ENCODE data around the gene RIMS1.

The RIMS1 gene

GRCh38 chr6:72321788-72322187 is 435.4 kb downstream of the RIMS1 start:
- no peak overlapping the region for H3K4me2 ChIP-seq (ENCODE audit: insufficient read depth, low read length, poor library complexity, severe bottlenecking)
- no peak overlapping the region for H4K91ac ChIP-seq (ENCODE audit: low read depth, low read length, poor library complexity)
- H3K4me3 ChIP-seq (ENCODE audit: low read length in 2 of 2): no peak overlapping the region
- no peak overlapping the region for H4K8ac ChIP-seq (ENCODE audit: low read depth, low read length)
- no peaks in the 10 kb centered on the region for H3K27me3 ChIP-seq (ENCODE audit: control insufficient read depth in 3 of 3, insufficient read depth in 3 of 3, low read depth in 1 of 3, low read length in 3 of 3)
- no peaks in the 10 kb centered on the region for H3K79me1 ChIP-seq (ENCODE audit: low read depth, low read length)
- H3K18ac ChIP-seq (ENCODE audit: low read length): no peak overlapping the region
- DNase-seq (ENCODE audit: low spot score): no peak
- H2AFZ ChIP-seq (ENCODE audit: low read length): peak overlapping the region; percentile 21
- no peak overlapping the region for H3K9ac ChIP-seq (ENCODE audit: low read depth, low read length, poor library complexity)
- H2AK5ac ChIP-seq (ENCODE audit: low read depth, low read length): no peak overlapping the region
- H3K4ac ChIP-seq (ENCODE audit: low read length): no peak overlapping the region
- no peaks in the 10 kb centered on the region for H3K36me3 ChIP-seq (replicated peaks in 1 of 2; ENCODE audit: control insufficient read depth in 2 of 2, insufficient read depth in 2 of 2, low read length in 2 of 2)
- H3K23ac ChIP-seq (ENCODE audit: low read depth, low read length, poor library complexity): no peak overlapping the region
- no peak overlapping the region for H2BK15ac ChIP-seq (ENCODE audit: low read length)
- no peak overlapping the region for H3K14ac ChIP-seq (ENCODE audit: low read length)
- H2BK120ac ChIP-seq (ENCODE audit: low read depth, low read length): no peak overlapping the region
- no peak overlapping the region for H3K27ac ChIP-seq (replicated peaks; ENCODE audit: low read length)
- no peak overlapping the region for H2BK12ac ChIP-seq (ENCODE audit: low read length)
- H3K9me3 ChIP-seq (replicated peaks in 1 of 2; ENCODE audit: control insufficient read depth in 2 of 2, insufficient read depth in 1 of 2, low read depth in 1 of 2, low read length in 2 of 2): no peaks in the 10 kb centered on the region
- no peak overlapping the region for H2BK5ac ChIP-seq (ENCODE audit: low read length)
- H3K4me1 ChIP-seq (ENCODE audit: control insufficient read depth in 2 of 2, insufficient read depth in 1 of 2, low read depth in 1 of 2, low read length in 2 of 2): peaks cover 1 to 3% of the 10 kb centered on the region in 2 donors

GRCh38 chr6:72322771-72323170 is 436.4 kb downstream of the RIMS1 start:
- no peak overlapping the region for H3K4ac ChIP-seq (ENCODE audit: low read length)
- no peaks in the 10 kb centered on the region for H3K79me1 ChIP-seq (ENCODE audit: low read depth, low read length)
- H4K8ac ChIP-seq (ENCODE audit: low read depth, low read length): no peak overlapping the region
- no peak overlapping the region for H2BK120ac ChIP-seq (ENCODE audit: low read depth, low read length)
- no peak overlapping the region for H2AK5ac ChIP-seq (ENCODE audit: low read depth, low read length)
- H2BK12ac ChIP-seq (ENCODE audit: low read length): no peak overlapping the region
- H3K36me3 ChIP-seq (replicated peaks in 1 of 2; ENCODE audit: control insufficient read depth in 2 of 2, insufficient read depth in 2 of 2, low read length in 2 of 2): no peaks in the 10 kb centered on the region
- peaks cover 2 to 3% of the 10 kb centered on the region in 2 donors for H3K4me1 ChIP-seq (ENCODE audit: control insufficient read depth in 2 of 2, insufficient read depth in 1 of 2, low read depth in 1 of 2, low read length in 2 of 2)
- no peaks in the 10 kb centered on the region for H3K9me3 ChIP-seq (replicated peaks in 1 of 2; ENCODE audit: control insufficient read depth in 2 of 2, insufficient read depth in 1 of 2, low read depth in 1 of 2, low read length in 2 of 2)
- DNase-seq (ENCODE audit: low spot score): no peak
- no peak overlapping the region for H4K91ac ChIP-seq (ENCODE audit: low read depth, low read length, poor library complexity)
- WGBS, 2 donors (ENCODE audit: extremely low coverage in 2 of 2, insufficient read length in 2 of 2, insufficient replicate concordance in 1 of 2): no CpG with 5 or more reads among the region's 2 CpGs
- H2AFZ ChIP-seq (ENCODE audit: low read length): peak overlapping the region; percentile 63
- no peak overlapping the region for H3K27ac ChIP-seq (replicated peaks; ENCODE audit: low read length)
- no peak overlapping the region for H3K14ac ChIP-seq (ENCODE audit: low read length)
- H3K9ac ChIP-seq (ENCODE audit: low read depth, low read length, poor library complexity): no peak overlapping the region
- no peak overlapping the region for H2BK5ac ChIP-seq (ENCODE audit: low read length)
- H3K23ac ChIP-seq (ENCODE audit: low read depth, low read length, poor library complexity): no peak overlapping the region
- no peak overlapping the region for H2BK15ac ChIP-seq (ENCODE audit: low read length)
- H3K4me2 ChIP-seq (ENCODE audit: insufficient read depth, low read length, poor library complexity, severe bottlenecking): no peak overlapping the region
- H3K18ac ChIP-seq (ENCODE audit: low read length): no peak overlapping the region
- no peaks in the 10 kb centered on the region for H3K27me3 ChIP-seq (ENCODE audit: control insufficient read depth in 3 of 3, insufficient read depth in 3 of 3, low read depth in 1 of 3, low read length in 3 of 3)
- H3K4me3 ChIP-seq (ENCODE audit: low read length in 2 of 2): no peak overlapping the region

GRCh38 chr6:72324591-72324990 is 438.2 kb downstream of the RIMS1 start:
- Histone ChIP-seq H3K27me3 (ENCODE audit: control insufficient read depth in 3 of 3, insufficient read depth in 3 of 3, low read depth in 1 of 3, low read length in 3 of 3) (no peaks in the 10 kb centered on the region), H2BK12ac (ENCODE audit: low read length) (no peak overlapping the region), H3K14ac (ENCODE audit: low read length) (no peak overlapping the region), H2BK5ac (ENCODE audit: low read length) (no peak overlapping the region), H3K9ac (ENCODE audit: low read depth, low read length, poor library complexity) (no peak overlapping the region), H4K8ac (ENCODE audit: low read depth, low read length) (no peak overlapping the region), H3K4ac (ENCODE audit: low read length) (no peak overlapping the region), H3K4me2 (ENCODE audit: insufficient read depth, low read length, poor library complexity, severe bottlenecking) (no peak overlapping the region), H3K36me3 (replicated peaks in 1 of 2; ENCODE audit: control insufficient read depth in 2 of 2, insufficient read depth in 2 of 2, low read length in 2 of 2) (no peaks in the 10 kb centered on the region), H3K9me3 (replicated peaks in 1 of 2; ENCODE audit: control insufficient read depth in 2 of 2, insufficient read depth in 1 of 2, low read depth in 1 of 2, low read length in 2 of 2) (no peaks in the 10 kb centered on the region), H3K4me1 (ENCODE audit: control insufficient read depth in 2 of 2, insufficient read depth in 1 of 2, low read depth in 1 of 2, low read length in 2 of 2) (peaks cover 2 to 3% of the 10 kb centered on the region in 2 donors), H2AK5ac (ENCODE audit: low read depth, low read length) (no peak overlapping the region), H3K23ac (ENCODE audit: low read depth, low read length, poor library complexity) (no peak overlapping the region), H3K27ac (replicated peaks; ENCODE audit: low read length) (no peak overlapping the region), H4K91ac (ENCODE audit: low read depth, low read length, poor library complexity) (no peak overlapping the region), H3K4me3 (ENCODE audit: low read length in 2 of 2) (no peak overlapping the region), H2AFZ (ENCODE audit: low read length) (no peak overlapping the region), H2BK15ac (ENCODE audit: low read length) (no peak overlapping the region), H3K79me1 (ENCODE audit: low read depth, low read length) (no peaks in the 10 kb centered on the region), H2BK120ac (ENCODE audit: low read depth, low read length) (no peak overlapping the region), H3K18ac (ENCODE audit: low read length) (no peak overlapping the region)
- WGBS, 2 donors (ENCODE audit: extremely low coverage in 2 of 2, insufficient read length in 2 of 2, insufficient replicate concordance in 1 of 2): no CpG with 5 or more reads among the region's 4 CpGs
- no peak for DNase-seq (ENCODE audit: low spot score)

DNA sequence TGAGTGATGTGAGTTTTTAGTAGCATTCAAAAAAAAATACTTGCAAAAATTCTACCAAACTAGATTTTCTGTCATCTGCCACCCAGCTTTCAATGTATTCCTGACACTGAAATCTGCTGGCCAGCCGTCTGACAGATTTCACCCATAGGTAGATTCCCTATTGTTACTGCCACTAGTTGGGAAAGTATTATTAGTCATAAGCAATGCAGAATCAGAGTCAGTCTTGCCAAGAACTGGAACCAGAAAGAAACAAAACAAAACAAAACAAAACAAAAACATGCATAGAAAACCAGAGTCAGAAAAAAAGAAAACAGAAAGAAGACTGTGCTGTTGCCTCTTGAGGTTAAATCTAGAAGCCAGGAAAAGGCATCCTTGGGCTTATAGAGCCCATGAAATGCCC is 442.4 kb downstream of the RIMS1 start:
- Histone ChIP-seq H2BK15ac (ENCODE audit: low read length) (no peak overlapping the region), H3K14ac (ENCODE audit: low read length) (no peak overlapping the region), H3K27me3 (ENCODE audit: control insufficient read depth in 3 of 3, insufficient read depth in 3 of 3, low read depth in 1 of 3, low read length in 3 of 3) (no peaks in the 10 kb centered on the region), H3K23ac (ENCODE audit: low read depth, low read length, poor library complexity) (no peak overlapping the region), H4K91ac (ENCODE audit: low read depth, low read length, poor library complexity) (no peak overlapping the region), H3K4ac (ENCODE audit: low read length) (no peak overlapping the region), H3K9me3 (replicated peaks in 1 of 2; ENCODE audit: control insufficient read depth in 2 of 2, insufficient read depth in 1 of 2, low read depth in 1 of 2, low read length in 2 of 2) (no peaks in the 10 kb centered on the region), H2BK5ac (ENCODE audit: low read length) (no peak overlapping the region), H3K4me3 (ENCODE audit: low read length in 2 of 2) (no peak overlapping the region), H3K79me1 (ENCODE audit: low read depth, low read length) (no peaks in the 10 kb centered on the region), H3K36me3 (replicated peaks in 1 of 2; ENCODE audit: control insufficient read depth in 2 of 2, insufficient read depth in 2 of 2, low read length in 2 of 2) (no peaks in the 10 kb centered on the region), H2AK5ac (ENCODE audit: low read depth, low read length) (no peak overlapping the region), H2BK120ac (ENCODE audit: low read depth, low read length) (no peak overlapping the region), H3K4me1 (ENCODE audit: control insufficient read depth in 2 of 2, insufficient read depth in 1 of 2, low read depth in 1 of 2, low read length in 2 of 2) (peaks cover 0 to 2% of the 10 kb centered on the region in 2 donors), H3K18ac (ENCODE audit: low read length) (no peak overlapping the region), H4K8ac (ENCODE audit: low read depth, low read length) (no peak overlapping the region), H3K4me2 (ENCODE audit: insufficient read depth, low read length, poor library complexity, severe bottlenecking) (no peak overlapping the region), H3K9ac (ENCODE audit: low read depth, low read length, poor library complexity) (no peak overlapping the region), H3K27ac (replicated peaks; ENCODE audit: low read length) (no peak overlapping the region), H2BK12ac (ENCODE audit: low read length) (no peak overlapping the region), H2AFZ (ENCODE audit: low read length) (no peak overlapping the region)
- no CpG with 5 or more reads among the region's 1 CpG for WGBS, 2 donors (ENCODE audit: extremely low coverage in 2 of 2, insufficient read length in 2 of 2, insufficient replicate concordance in 1 of 2)
- DNase-seq (ENCODE audit: low spot score): no peak

Measured in neuronal stem cell (in vitro differentiated cells).